Ascending aorta (tissue), 2 donors: ENCODE data around the gene BGN. TPM values are rescaled to one million over a fixed set of nuclear protein-coding genes. Genes with fewer than 3 reads are reported as not detected.

Experiments
- DNase-seq, 2 donors: peaks; one replicate each; pipeline ENCODE4 v3.0.0-alpha.2; 2019; ENCODE audit warnings: low spot score in 2 of 2
- H3K27ac ChIP-seq, 2 donors: fragments of 200-600 bp; sonication (generic); one replicate each; pipeline ENCODE4 v1.5.1; 2016 to 2017; ENCODE audit warnings: mild to moderate bottlenecking in 1 of 2
- H3K27me3 ChIP-seq: fragments of 200-600 bp; sonication (generic); one replicate; pipeline ENCODE4 v1.5.1; 2017
- H3K36me3 ChIP-seq, 2 donors: fragments of 200-600 bp; sonication (generic); one replicate each; pipeline ENCODE4 v1.5.1; 2016
- H3K4me1 ChIP-seq, 2 donors: fragments of 200-600 bp; sonication (generic); one replicate each; pipeline ENCODE4 v1.5.1; 2016 to 2017; ENCODE audit warnings: mild to moderate bottlenecking in 1 of 2
- H3K4me3 ChIP-seq, 2 donors: fragments of 200-600 bp; sonication (generic); one replicate each; pipeline ENCODE4 v1.5.1; 2016 to 2017; ENCODE audit warnings: mild to moderate bottlenecking in 1 of 2
- H3K9me3 ChIP-seq, 2 donors: fragments of 200-600 bp; sonication (generic); one replicate each; pipeline ENCODE4 v1.5.1; 2016
- intact Hi-C: fragments of 100-400 bp; cut with DNase I; formaldehyde crosslinking; loops from one replicate; pipeline ENCODE4 v1.15.1; 2023
- total RNA-seq: library from RNA; depleted of rRNA; stranded (reverse); fragments of >200 nt; gene quantifications from one replicate; pipeline ENCODE4 v1.1.0, GENCODE V29; 2016
- TF ChIP-seq, protein P1 (sequence below), 3 experiments: fragments of 200-600 bp in 2 of 3; fragments of 450-650 bp in 1 of 3; sonication (generic) in 2 of 3; IDR thresholded peaks; one replicate each; pipeline ENCODE4 v1.5.1; 2016 to 2019; ENCODE audit warnings: antibody characterized with exemption in 3 of 3, mild to moderate bottlenecking in 1 of 3, moderate library complexity in 1 of 3

The BGN gene
- total RNA-seq, 1 donor from 2014 or later, result 1,387 TPM

DNA sequence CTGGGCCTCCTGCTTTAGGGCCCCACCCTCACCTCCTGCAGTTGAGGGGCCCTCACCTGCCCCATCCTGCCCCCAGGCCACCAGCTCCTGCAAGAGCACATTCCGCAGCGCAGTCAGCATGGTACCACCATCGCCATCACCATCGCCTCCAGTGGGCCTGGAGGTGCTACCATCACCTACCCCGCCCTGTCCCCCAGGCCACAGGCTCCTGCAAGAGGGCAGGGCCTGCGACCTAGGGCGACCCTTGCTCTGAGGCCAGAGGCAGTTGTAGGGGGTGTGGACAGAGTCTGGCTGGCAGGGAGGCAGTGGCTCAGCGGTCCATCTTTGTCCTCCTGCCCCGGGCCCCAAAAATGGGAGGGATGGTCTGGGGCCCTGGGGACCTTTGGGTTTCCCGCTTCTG, 20.5 kb upstream of the BGN start:
- Histone ChIP-seq H3K27me3 (no peaks in the 10 kb centered on the region), H3K36me3 (no peaks in the 10 kb centered on the region), H3K27ac (peak overlapping the region; percentile 74 to 80), H3K9me3 (no peaks in the 10 kb centered on the region), H3K4me3 (peak overlapping the region in 1 of 2 donors; percentile 16), H3K4me1 (peaks cover 4 to 39% of the 10 kb centered on the region in 2 donors)
- DNase-seq, result no peak
- TF ChIP-seq, protein P1, sequence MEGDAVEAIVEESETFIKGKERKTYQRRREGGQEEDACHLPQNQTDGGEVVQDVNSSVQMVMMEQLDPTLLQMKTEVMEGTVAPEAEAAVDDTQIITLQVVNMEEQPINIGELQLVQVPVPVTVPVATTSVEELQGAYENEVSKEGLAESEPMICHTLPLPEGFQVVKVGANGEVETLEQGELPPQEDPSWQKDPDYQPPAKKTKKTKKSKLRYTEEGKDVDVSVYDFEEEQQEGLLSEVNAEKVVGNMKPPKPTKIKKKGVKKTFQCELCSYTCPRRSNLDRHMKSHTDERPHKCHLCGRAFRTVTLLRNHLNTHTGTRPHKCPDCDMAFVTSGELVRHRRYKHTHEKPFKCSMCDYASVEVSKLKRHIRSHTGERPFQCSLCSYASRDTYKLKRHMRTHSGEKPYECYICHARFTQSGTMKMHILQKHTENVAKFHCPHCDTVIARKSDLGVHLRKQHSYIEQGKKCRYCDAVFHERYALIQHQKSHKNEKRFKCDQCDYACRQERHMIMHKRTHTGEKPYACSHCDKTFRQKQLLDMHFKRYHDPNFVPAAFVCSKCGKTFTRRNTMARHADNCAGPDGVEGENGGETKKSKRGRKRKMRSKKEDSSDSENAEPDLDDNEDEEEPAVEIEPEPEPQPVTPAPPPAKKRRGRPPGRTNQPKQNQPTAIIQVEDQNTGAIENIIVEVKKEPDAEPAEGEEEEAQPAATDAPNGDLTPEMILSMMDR (IDR thresholded peaks at IDR 0.05), result no peak
- intact Hi-C loops, result loop anchor here (5.0 to 10.0 kb wide), 2 partner anchors 123 to 901 kb away; partner anchors contain the start of genes CCNQ, EMD and FLNA

DNA sequence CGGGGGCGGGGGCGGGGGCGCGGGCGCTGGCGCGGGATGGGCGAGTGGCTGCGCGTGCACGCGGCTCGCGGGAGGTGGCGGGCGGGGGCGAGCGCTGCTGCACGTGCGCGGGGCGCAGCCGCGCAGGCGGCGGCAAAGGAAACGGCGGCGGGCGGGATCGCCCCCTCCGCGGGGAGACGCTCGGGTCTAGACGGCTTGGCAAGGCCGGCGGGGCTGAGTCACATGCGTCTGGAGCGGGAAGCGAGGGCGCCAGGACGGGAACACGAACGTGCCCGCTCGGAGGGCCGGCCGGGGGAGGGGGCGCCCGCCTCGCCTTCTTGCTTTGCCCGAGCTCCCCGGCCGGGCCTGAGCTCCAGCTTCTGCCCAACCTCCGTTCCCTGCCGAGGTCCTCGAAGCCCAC, 20.1 kb upstream of the BGN start:
- H3K9me3 ChIP-seq, result no peaks in the 10 kb centered on the region
- peak in 1 of 2 donors; percentile 91 for DNase-seq
- intact Hi-C loops, result loop anchor here (5.0 to 10.0 kb wide), 2 partner anchors 123 to 900 kb away; partner anchors contain the start of genes CCNQ, EMD and FLNA

DNA sequence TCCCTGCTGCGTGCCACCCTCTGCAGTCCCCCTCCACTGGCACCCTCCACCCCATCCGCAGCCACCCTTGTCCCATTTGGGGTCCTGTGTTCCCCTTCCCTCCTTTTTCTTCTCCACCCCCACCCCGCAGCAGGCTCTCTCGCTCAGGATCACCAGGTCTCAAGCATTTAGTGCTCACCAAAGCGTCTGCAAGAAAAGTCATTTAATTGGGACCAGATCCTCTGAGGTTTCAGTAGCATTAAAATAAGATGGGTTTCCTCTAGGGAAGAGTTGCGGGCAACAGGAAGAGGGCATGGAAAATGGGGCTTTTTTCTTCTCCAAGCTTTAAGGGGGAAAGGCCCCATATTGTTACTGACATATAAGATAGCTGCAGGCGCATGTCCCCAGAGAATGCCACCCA, 19.5 kb upstream of the BGN start:
- intact Hi-C loops, result loop anchor here (10.0 kb wide), 1 partner anchor 900 kb away; the partner anchor contains the start of genes EMD and FLNA
- Histone ChIP-seq H3K4me3 (peak overlapping the region in 1 of 2 donors; percentile 38), H3K36me3 (no peaks in the 10 kb centered on the region), H3K27me3 (no peaks in the 10 kb centered on the region), H3K27ac (peak overlapping the region; percentile 80 to 94), H3K9me3 (no peaks in the 10 kb centered on the region), H3K4me1 (peaks cover 4 to 33% of the 10 kb centered on the region in 2 donors)
- TF ChIP-seq, protein P1 (IDR thresholded peaks at IDR 0.05), result no peak
- no peak for DNase-seq

More for the DNA sequence above, 20.1 kb upstream of the BGN start:
- Histone ChIP-seq H3K36me3 (no peaks in the 10 kb centered on the region), H3K4me1 (peaks cover 4 to 35% of the 10 kb centered on the region in 2 donors), H3K4me3 (peak overlapping the region in 1 of 2 donors; percentile 38), H3K27me3 (no peaks in the 10 kb centered on the region), H3K27ac (peak overlapping the region; percentile 80 to 94)
- TF ChIP-seq, protein P1 (IDR thresholded peaks at IDR 0.05), result no peak

DNA sequence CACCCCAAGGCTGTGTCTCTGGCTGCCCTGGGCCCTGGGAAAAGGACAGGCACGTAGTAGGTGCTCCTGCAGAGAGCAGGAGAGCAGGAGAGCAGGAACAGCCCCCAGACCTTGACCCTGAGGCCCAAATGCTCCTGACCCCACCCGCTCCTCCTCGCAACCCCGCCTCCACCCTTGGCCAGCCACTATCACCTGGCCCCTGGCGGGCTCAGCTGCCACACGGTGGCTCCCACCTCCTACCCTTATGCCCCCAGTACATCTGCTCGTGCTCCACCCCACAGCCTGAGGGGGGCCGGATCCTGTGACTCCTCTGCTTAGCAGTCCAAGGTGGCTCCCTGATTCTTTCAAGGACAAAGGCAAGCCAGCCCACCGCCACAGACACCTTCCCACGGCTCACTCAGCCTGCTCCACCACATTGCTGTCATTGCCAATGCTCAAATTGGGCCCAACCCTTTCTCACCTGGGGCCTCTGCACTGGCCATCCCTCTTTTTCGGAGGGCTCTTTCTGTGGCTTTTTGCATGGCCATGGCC, 19.0 kb upstream of the BGN start:
- intact Hi-C loops, result loop anchor here (10.0 kb wide), 1 partner anchor 899 kb away; the partner anchor contains the start of genes EMD and FLNA
- no peaks in the 10 kb centered on the region for H3K36me3 ChIP-seq
- peaks cover 4 to 33% of the 10 kb centered on the region in 2 donors for H3K4me1 ChIP-seq
- TF ChIP-seq, protein P1 (IDR thresholded peaks at IDR 0.05), result no peak
- H3K9me3 ChIP-seq, result no peaks in the 10 kb centered on the region
- H3K27me3 ChIP-seq, result no peaks in the 10 kb centered on the region
- H3K27ac ChIP-seq, result peak overlapping the region; percentile 80 to 94
- no peak overlapping the region for H3K4me3 ChIP-seq
- DNase-seq, result no peak

DNA sequence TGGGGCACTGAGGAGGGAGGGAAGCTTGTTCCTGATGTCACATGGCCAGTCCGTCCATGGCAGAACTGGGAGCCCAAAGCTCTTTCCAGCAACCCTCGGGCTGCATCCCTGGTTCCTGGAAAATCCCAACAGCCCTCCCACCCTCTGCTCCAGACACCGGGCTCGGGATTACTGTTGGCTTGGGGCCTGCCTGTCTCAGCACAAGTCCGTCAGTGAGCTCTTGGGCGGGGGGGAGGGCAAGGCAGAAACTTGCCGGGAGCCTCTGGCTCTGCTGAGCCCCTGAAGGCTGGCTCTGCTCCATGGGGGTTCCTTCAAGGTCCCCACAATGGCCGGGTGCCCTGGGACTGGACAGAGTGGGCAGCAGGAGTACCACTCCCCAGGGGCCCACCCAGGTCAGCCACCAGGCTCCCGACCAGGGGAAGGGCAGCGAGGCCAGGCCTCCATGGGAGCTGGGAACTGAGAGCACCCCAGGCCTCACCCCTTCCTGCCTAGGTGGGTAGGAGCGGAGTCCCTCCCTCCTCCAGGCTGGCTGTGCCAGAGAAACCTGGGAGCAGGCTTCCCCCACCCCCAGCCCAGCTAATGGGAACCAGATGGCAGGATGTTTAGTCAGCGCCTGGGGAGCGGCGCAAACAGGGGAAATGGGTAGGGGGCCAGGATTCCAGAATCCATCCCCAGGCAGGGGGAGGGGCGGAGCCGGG, 18.0 kb upstream of the BGN start:
- no peaks in the 10 kb centered on the region for H3K27me3 ChIP-seq
- no peaks in the 10 kb centered on the region for H3K36me3 ChIP-seq
- DNase-seq, result no peak
- peak overlapping the region in 1 of 2 donors; percentile 34 for H3K4me3 ChIP-seq
- TF ChIP-seq, protein P1 (IDR thresholded peaks at IDR 0.05), result no peak
- intact Hi-C loops, result loop anchor here (10.0 kb wide), 1 partner anchor 898 kb away; the partner anchor contains the start of genes EMD and FLNA
- H3K27ac ChIP-seq, result peak overlapping the region; percentile 80 to 94
- no peaks in the 10 kb centered on the region for H3K9me3 ChIP-seq
- H3K4me1 ChIP-seq, result peaks cover 4 to 30% of the 10 kb centered on the region in 2 donors
